ENCODE data around the gene GPR21.

DNA sequence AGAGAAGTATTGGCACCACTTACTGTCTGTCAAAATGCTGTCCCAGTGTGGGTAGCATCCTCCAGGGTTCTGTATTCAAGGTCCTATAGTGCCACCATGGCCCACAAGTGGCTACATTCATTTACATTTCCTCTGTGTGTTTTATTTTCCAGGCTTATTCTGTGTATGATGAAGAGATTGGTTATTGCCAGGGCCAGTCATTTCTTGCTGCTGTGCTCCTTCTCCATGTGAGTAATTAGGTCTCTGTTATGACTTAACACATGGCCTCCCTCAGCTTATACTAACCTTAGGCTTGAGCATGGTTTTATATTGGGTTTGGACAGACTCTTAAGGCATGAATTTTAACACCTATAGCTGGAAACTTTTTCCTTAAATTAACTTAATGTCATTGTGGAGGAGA lies 36.7 kb downstream of the GPR21 start:
- TF ChIP-seq CTCF (IDR thresholded peaks at IDR 0.05 in 4 of 5, conservative IDR thresholded peaks at IDR 0.05 in 1 of 5) = no peak
- TF ChIP-seq POLR2A (IDR thresholded peaks at IDR 0.05) = no peak
